Mesendoderm (in vitro differentiated cells): Measurements from ENCODE around the gene IQCK. TPM values are rescaled to one million over a fixed set of nuclear protein-coding genes. Genes with fewer than 3 reads are reported as not detected.

Experiments used
- DNase-seq: peaks from one replicate; pipeline ENCODE4 v3.0.0; 2013
- H2AK5ac ChIP-seq: 2 replicates; pipeline ENCODE4 v1.6.1; 2013; ENCODE audit warnings: low read length, inconsistent platforms
- H2BK120ac ChIP-seq: 2 replicates; pipeline ENCODE4 v1.6.1; 2013; ENCODE audit warnings: low read depth, mild to moderate bottlenecking, low read length, moderate library complexity, mixed read lengths
- H2BK15ac ChIP-seq: replicated peaks from 2 replicates; pipeline ENCODE4 v1.6.1; 2013; ENCODE audit warnings: low read depth, mild to moderate bottlenecking, moderate library complexity
- H2BK5ac ChIP-seq: 2 replicates; pipeline ENCODE4 v1.6.1; 2013; ENCODE audit warnings: low read length, inconsistent platforms
- H3K18ac ChIP-seq: 2 replicates; pipeline ENCODE4 v1.6.1; 2013; ENCODE audit warnings: mild to moderate bottlenecking, low read length, mixed read lengths
- H3K23ac ChIP-seq: one replicate; pipeline ENCODE4 v1.6.1; 2013; ENCODE audit warnings: low read length
- H3K27ac ChIP-seq: 2 replicates; pipeline ENCODE4 v1.5.1; 2013; ENCODE audit warnings: low read depth, mild to moderate bottlenecking, inconsistent platforms, low read length, moderate library complexity
- H3K27me3 ChIP-seq: 2 replicates; pipeline ENCODE4 v1.6.1; 2013; ENCODE audit warnings: low read length, control low read depth, mild to moderate bottlenecking, inconsistent platforms; ENCODE audit not compliant: insufficient read depth, poor library complexity
- H3K36me3 ChIP-seq: 2 replicates; pipeline ENCODE4 v1.6.1; 2013; ENCODE audit warnings: low read length, inconsistent platforms; ENCODE audit not compliant: control insufficient read depth, insufficient read depth
- H3K4ac ChIP-seq: one replicate; pipeline ENCODE4 v1.6.1; 2013; ENCODE audit warnings: low read depth, mild to moderate bottlenecking, low read length, moderate library complexity
- H3K4me1 ChIP-seq: 2 replicates; pipeline ENCODE4 v1.6.1; 2013; ENCODE audit warnings: low read depth, low read length, inconsistent platforms; ENCODE audit not compliant: control insufficient read depth
- H3K4me2 ChIP-seq: 2 replicates; pipeline ENCODE4 v1.6.1; 2013; ENCODE audit warnings: low read length
- H3K4me3 ChIP-seq: 2 replicates; pipeline ENCODE4 v1.5.1; 2013; ENCODE audit warnings: mild to moderate bottlenecking, low read length
- H3K56ac ChIP-seq: one replicate; pipeline ENCODE4 v1.6.1; 2013; ENCODE audit warnings: low read length
- H3K79me1 ChIP-seq: 2 replicates; pipeline ENCODE4 v1.6.1; 2013; ENCODE audit warnings: low read length, inconsistent platforms
- H3K79me2 ChIP-seq: 2 replicates; pipeline ENCODE4 v1.6.1; 2013; ENCODE audit warnings: mild to moderate bottlenecking, low read length; ENCODE audit not compliant: control insufficient read depth, insufficient read depth
- H3K9ac ChIP-seq: 2 replicates; pipeline ENCODE4 v1.6.1; 2013; ENCODE audit warnings: low read length, inconsistent platforms
- H4K5ac ChIP-seq: one replicate; pipeline ENCODE4 v1.6.1; 2013; ENCODE audit warnings: low read length
- H4K8ac ChIP-seq: one replicate; pipeline ENCODE4 v1.6.1; 2013; ENCODE audit warnings: low read depth, mild to moderate bottlenecking, control low read depth, low read length, moderate library complexity
- whole genome bisulfite sequencing: extraction: QIAGEN DNeasy Blood & Tissue Kit; methylation state at CpG from one replicate; pipeline ENCODE4 v1.1.7; 2013; ENCODE audit warnings: low lambda C conversion rate, missing lambda C conversion rate; ENCODE audit not compliant: insufficient coverage; ENCODE audit errors: extremely low coverage; 5-methylcytosine and 5-hydroxymethylcytosine counted together
- polyA plus RNA-seq, 2 experiments: library from polyadenylated mRNA; stranded (reverse); fragments of 200-250 nt; gene quantifications; one replicate each; pipeline ENCODE4 v1.2.3, GENCODE V29; 2013

Gene IQCK
- polyA plus RNA-seq (2013, experiment 1 of 2): 4.0 TPM
- 4.0 TPM for polyA plus RNA-seq (2013, experiment 2 of 2)

- H4K5ac ChIP-seq: peak within 1 kb of the TSS; percentile 5
- peak within 1 kb of the TSS; percentile 96 for H3K18ac ChIP-seq
- no peak within 1 kb of the TSS for H2BK15ac ChIP-seq
- peaks cover 55% of the 10 kb centered on the region for H3K79me2 ChIP-seq
- peak within 1 kb of the TSS; percentile 84 for H3K27ac ChIP-seq
- H3K4me1 ChIP-seq: peaks cover 14% of the 10 kb centered on the region
- peak within 1 kb of the TSS; percentile 88 for H3K4me2 ChIP-seq
- peak within 1 kb of the TSS; percentile 94 for H3K4me3 ChIP-seq
- peak within 1 kb of the TSS; percentile 99 for H3K56ac ChIP-seq
- H3K79me1 ChIP-seq: peaks cover 18% of the 10 kb centered on the region
- peak within 1 kb of the TSS; percentile 21 for H2BK120ac ChIP-seq
- peak; percentile 95 for DNase-seq
- no peaks in the 10 kb centered on the region for H3K27me3 ChIP-seq
- H2AK5ac ChIP-seq: peak within 1 kb of the TSS; percentile 73
- no CpG with 5 or more reads among the region's 88 CpGs for WGBS
- H3K36me3 ChIP-seq: peaks cover 5% of the 10 kb centered on the region
- peak within 1 kb of the TSS; percentile 80 for H2BK5ac ChIP-seq
- peak within 1 kb of the TSS; percentile 5 for H4K8ac ChIP-seq
- peak within 1 kb of the TSS; percentile 71 for H3K9ac ChIP-seq
- peak within 1 kb of the TSS; percentile 96 for H3K4ac ChIP-seq
- H3K23ac ChIP-seq: peak within 1 kb of the TSS; percentile 48
Observed at GRCh38 chr16:19717741-19718623, at the start of gene IQCK, which contains the start of gene KNOP1. Gene IQCK (plus strand): TSS chr16:19718271. CDS start chr16:19718307, 36 bp downstream. Gene KNOP1 (minus strand): TSS chr16:19718227. CDS start chr16:19715035, 3,192 bp downstream.

GRCh38 chr16:19672378-19672777, 45.7 kb upstream of the IQCK start:
- Histone ChIP-seq H3K9ac (no peak overlapping the region), H3K79me1 (no peaks in the 10 kb centered on the region), H3K18ac (no peak overlapping the region), H3K4me3 (no peak overlapping the region), H3K23ac (no peak overlapping the region), H3K27me3 (no peaks in the 10 kb centered on the region), H2AK5ac (no peak overlapping the region), H3K4me2 (no peak overlapping the region), H3K79me2 (no peaks in the 10 kb centered on the region), H3K4ac (no peak overlapping the region), H4K8ac (no peak overlapping the region), H2BK120ac (no peak overlapping the region), H2BK5ac (no peak overlapping the region), H3K36me3 (no peaks in the 10 kb centered on the region), H3K4me1 (no peaks in the 10 kb centered on the region), H3K27ac (no peak overlapping the region), H3K56ac (no peak overlapping the region), H4K5ac (no peak overlapping the region), H2BK15ac (no peak overlapping the region)
- no peak for DNase-seq
- no CpG with 5 or more reads among the region's 4 CpGs for WGBS

GRCh38 chr16:19674485-19674884, 43.6 kb upstream of the IQCK start:
- no peak overlapping the region for H2AK5ac ChIP-seq
- H2BK120ac ChIP-seq: no peak overlapping the region

GRCh38 chr16:19677402-19677801, 40.7 kb upstream of the IQCK start:
- peaks cover 2% of the 10 kb centered on the region for H3K36me3 ChIP-seq
- H3K27ac ChIP-seq: no peak overlapping the region
- no peak overlapping the region for H3K4me3 ChIP-seq
- no peak for DNase-seq
- no peak overlapping the region for H3K4ac ChIP-seq
- no peaks in the 10 kb centered on the region for H3K79me2 ChIP-seq
- H3K9ac ChIP-seq: no peak overlapping the region
- H4K8ac ChIP-seq: no peak overlapping the region
- no peaks in the 10 kb centered on the region for H3K79me1 ChIP-seq
- WGBS: no CpG with 5 or more reads among the region's 7 CpGs
- no peak overlapping the region for H3K18ac ChIP-seq
- H3K56ac ChIP-seq: no peak overlapping the region
- no peaks in the 10 kb centered on the region for H3K4me1 ChIP-seq
- no peak overlapping the region for H3K23ac ChIP-seq
- no peak overlapping the region for H2BK5ac ChIP-seq
- no peak overlapping the region for H3K4me2 ChIP-seq
- no peaks in the 10 kb centered on the region for H3K27me3 ChIP-seq
- H2AK5ac ChIP-seq: no peak overlapping the region
- H2BK120ac ChIP-seq: no peak overlapping the region
- no peak overlapping the region for H4K5ac ChIP-seq
- H2BK15ac ChIP-seq: no peak overlapping the region

More at GRCh38 chr16:19674485-19674884, 43.6 kb upstream of the IQCK start:
- Histone ChIP-seq H3K4ac (no peak overlapping the region), H2BK15ac (no peak overlapping the region), H3K79me1 (no peaks in the 10 kb centered on the region), H3K9ac (no peak overlapping the region), H3K4me1 (no peaks in the 10 kb centered on the region), H3K36me3 (no peaks in the 10 kb centered on the region), H3K4me3 (no peak overlapping the region), H3K4me2 (no peak overlapping the region), H3K18ac (no peak overlapping the region), H2BK5ac (no peak overlapping the region), H3K27ac (no peak overlapping the region), H3K56ac (no peak overlapping the region), H3K23ac (no peak overlapping the region), H4K8ac (no peak overlapping the region), H3K79me2 (no peaks in the 10 kb centered on the region), H3K27me3 (no peaks in the 10 kb centered on the region), H4K5ac (no peak overlapping the region)
- no peak for DNase-seq
- no CpG with 5 or more reads among the region's 5 CpGs for WGBS

- no peak overlapping the region for H2AK5ac ChIP-seq
- no peak overlapping the region for H4K5ac ChIP-seq
- H3K4me2 ChIP-seq: no peak overlapping the region
- no peak overlapping the region for H3K4me3 ChIP-seq
- no peak overlapping the region for H2BK5ac ChIP-seq
- H3K79me1 ChIP-seq: no peaks in the 10 kb centered on the region
- no peak overlapping the region for H3K4ac ChIP-seq
- H3K79me2 ChIP-seq: no peaks in the 10 kb centered on the region
- H3K27ac ChIP-seq: no peak overlapping the region
- H4K8ac ChIP-seq: no peak overlapping the region
- H3K27me3 ChIP-seq: no peaks in the 10 kb centered on the region
- no peak for DNase-seq
- no CpG with 5 or more reads among the region's 7 CpGs for whole genome bisulfite sequencing
- no peak overlapping the region for H3K56ac ChIP-seq
- no peak overlapping the region for H3K18ac ChIP-seq
- no peak overlapping the region for H2BK120ac ChIP-seq
- H3K9ac ChIP-seq: no peak overlapping the region
- no peak overlapping the region for H3K23ac ChIP-seq
- no peak overlapping the region for H2BK15ac ChIP-seq
- H3K4me1 ChIP-seq: no peaks in the 10 kb centered on the region
- peaks cover 2% of the 10 kb centered on the region for H3K36me3 ChIP-seq
Observed at GRCh38 chr16:19678804-19679203, 39.3 kb upstream of the IQCK start.
